GM19395 (cell line): ENCODE measurements around the gene OTUD1.
"Not testable (repeated sequence)": the region's sequence is repeated elsewhere in the genome, so short reads cannot be mapped to it uniquely, and the experiment has no call there.

ENCODE experiments used
- ATAC-seq: cut with Tn5 transposase; IDR thresholded peaks from one replicate; pipeline ENCODE4 v1.9.1; 2021; ENCODE audit warnings: mild to moderate bottlenecking, moderate library complexity; ENCODE audit not compliant: unreplicated experiment

The OTUD1 gene, protein sequence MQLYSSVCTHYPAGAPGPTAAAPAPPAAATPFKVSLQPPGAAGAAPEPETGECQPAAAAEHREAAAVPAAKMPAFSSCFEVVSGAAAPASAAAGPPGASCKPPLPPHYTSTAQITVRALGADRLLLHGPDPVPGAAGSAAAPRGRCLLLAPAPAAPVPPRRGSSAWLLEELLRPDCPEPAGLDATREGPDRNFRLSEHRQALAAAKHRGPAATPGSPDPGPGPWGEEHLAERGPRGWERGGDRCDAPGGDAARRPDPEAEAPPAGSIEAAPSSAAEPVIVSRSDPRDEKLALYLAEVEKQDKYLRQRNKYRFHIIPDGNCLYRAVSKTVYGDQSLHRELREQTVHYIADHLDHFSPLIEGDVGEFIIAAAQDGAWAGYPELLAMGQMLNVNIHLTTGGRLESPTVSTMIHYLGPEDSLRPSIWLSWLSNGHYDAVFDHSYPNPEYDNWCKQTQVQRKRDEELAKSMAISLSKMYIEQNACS

DNA sequence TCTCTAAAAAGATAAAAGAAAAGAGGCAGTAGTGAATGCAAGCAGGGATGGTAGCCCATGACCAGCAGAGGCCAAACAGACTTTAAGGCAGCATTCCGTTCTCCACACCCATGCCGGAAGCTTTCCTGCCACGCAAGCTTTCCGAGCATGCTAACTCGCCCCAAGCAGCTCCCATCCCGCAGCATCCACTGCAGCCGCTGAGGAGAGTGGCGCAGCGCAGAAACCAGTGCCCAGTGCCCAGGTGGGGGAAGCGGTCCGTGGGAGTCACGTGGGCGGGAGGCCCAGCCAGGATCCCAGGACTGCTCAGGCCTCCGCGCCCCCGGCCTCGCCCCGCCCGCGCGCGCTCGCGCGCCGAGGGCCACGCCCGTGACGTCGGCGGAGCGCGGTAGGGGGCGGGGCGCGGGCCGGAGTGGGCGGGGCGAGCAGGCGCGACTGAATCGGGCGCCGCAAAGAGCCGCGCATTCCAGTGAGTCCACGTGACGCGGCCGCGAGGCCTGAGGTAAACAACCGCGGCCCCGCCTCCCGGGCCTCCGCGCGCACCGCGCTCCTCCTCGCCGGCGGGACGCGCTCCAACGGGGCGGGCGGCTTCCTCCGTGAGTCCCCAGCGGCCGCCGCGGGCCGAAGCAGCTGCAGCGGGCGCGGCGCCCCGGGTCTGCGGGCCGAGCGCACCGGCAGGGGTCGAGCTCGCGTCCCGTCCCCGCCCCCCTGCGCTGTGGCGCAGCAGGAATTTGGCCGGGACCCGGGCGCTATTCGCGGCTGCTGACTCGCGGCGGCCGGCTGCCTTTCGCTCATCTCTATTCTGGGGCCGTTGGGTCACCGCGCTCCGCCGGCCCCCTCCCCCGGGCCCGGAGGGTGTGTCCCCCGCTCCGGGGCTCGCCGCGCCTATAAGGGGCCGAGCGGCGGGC lies at the start of gene OTUD1:
TSS of gene OTUD1 (plus strand) at position 529 of the 905 bp plus-strand sequence. CDS start 383 bp downstream, outside the sequence.
- peak; percentile 80 for ATAC-seq

- not testable (repeated sequence) for ATAC-seq
Observed at GRCh38 chr10:23390408-23390807, 48.5 kb upstream of the OTUD1 start.

- ATAC-seq = no peak
Observed at GRCh38 chr10:23390809-23391208, 48.1 kb upstream of the OTUD1 start.

- no peak for ATAC-seq
Observed at GRCh38 chr10:23391821-23392220, 47.1 kb upstream of the OTUD1 start.

GRCh38 chr10:23395017-23395416 lies 43.9 kb upstream of the OTUD1 start:
- no peak for ATAC-seq

DNA sequence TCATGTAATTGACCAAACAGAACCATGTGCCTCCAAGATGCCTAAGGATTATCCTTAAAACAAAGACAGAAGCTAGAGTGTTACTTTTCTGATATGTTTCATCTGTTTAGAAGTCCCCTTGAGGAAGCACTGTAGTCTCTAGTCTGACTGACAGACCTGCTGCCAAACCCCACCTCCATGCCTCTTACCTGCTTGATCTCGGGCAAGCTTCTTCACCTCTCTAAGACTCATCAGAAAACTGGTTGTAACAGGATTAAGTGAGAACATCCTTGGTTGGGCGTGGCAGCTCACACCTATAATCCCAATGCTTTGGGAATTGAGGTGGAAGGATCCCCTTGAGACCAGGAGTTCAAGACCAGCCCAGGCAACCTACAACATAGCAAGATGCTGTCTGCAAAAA lies 42.2 kb upstream of the OTUD1 start:
- ATAC-seq = no peak

GRCh38 chr10:23399701-23400144 lies 39.2 kb upstream of the OTUD1 start:
- no peak for ATAC-seq

GRCh38 chr10:23402856-23403255 lies 36.0 kb upstream of the OTUD1 start:
- no peak for ATAC-seq

GRCh38 chr10:23403278-23403677 lies 35.6 kb upstream of the OTUD1 start:
- ATAC-seq = no peak

DNA sequence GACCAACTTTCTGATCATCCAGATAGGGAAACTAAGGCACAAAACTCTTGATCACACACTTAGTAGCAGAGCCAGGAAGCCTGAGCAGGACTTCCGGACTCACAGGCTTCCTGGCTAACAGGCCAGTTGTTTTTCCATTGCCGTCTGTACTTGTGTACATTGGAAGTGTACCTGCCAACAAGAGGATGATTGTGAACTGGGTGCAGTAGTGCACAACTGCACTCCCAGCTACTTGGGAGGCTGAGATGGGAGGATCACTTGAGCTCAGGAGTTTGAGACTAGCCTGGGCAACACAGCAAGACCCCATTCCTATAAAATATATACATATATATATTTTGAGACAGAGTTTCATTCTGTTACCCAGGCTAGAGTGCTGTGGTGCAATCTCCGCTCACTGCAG lies 35.2 kb upstream of the OTUD1 start:
- no peak for ATAC-seq

- no peak for ATAC-seq
Observed at GRCh38 chr10:23404461-23404980, 34.4 kb upstream of the OTUD1 start.

DNA sequence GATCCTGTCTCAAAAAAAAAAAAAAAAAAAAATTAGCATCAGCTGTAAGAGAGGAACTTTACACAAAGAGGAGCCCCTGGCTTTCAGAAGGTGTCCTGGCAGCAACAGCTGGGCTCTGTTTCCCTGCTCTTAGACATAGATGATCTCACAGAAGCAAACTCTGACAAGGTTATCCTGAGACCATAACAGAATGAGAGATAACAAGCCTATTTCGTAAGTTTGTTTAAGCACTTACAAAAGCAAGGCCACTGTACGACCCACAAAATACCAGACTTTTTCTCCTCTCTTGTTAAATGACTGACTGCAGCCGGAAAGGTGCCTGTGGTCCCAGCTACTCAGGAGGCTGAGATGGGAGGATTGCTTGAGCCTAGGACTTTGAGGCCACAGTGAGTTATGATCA lies 33.3 kb upstream of the OTUD1 start:
- ATAC-seq = no peak

DNA sequence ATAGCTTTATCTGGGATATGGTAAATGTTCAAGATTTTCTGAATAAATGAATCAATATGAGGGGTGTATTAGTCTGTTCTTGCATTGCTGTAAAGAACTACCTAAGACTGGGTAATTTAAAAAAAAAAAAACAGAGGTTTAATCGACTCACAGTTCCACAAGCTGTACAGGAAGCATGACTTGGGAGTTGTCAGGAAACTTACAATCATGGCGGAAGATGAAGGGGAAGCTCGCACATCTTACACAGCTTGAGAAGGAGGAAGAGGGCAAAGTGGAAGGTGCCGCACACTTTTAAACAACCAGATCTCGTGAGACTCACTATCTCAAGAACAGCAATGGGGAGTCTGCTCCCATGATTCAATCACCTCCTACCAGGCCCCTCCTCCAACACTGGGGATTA lies 32.5 kb upstream of the OTUD1 start:
- ATAC-seq = no peak

- ATAC-seq = no peak
Observed at GRCh38 chr10:23408330-23408976, 30.4 kb upstream of the OTUD1 start.

DNA sequence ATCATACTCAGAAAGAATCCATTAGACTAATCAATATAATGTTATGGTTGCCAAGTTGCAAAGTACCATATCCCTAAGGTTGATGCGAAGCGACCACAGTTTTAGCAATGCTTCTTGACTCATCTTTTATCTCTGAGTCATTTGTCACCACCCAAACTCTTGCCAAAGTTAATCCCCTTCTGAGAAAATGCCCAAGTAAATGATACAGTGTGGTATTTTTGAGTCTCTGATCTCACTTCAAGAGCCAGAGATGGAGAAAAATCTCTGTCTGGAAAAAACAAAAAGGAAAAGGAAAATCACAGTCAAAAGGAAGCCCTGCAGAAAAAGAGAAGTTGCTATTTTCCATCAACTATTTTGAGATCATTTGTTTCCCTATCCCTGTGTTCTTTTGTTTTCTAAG lies 26.7 kb upstream of the OTUD1 start:
- ATAC-seq = no peak

GRCh38 chr10:23413629-23414089 lies 25.2 kb upstream of the OTUD1 start:
- peak; percentile 95 for ATAC-seq

- no peak for ATAC-seq
Observed at GRCh38 chr10:23414658-23415057, 24.2 kb upstream of the OTUD1 start.

- no peak for ATAC-seq
Observed at GRCh38 chr10:23417254-23417653, 21.6 kb upstream of the OTUD1 start.

- no peak for ATAC-seq
Observed at GRCh38 chr10:23418051-23418681, 20.7 kb upstream of the OTUD1 start.

DNA sequence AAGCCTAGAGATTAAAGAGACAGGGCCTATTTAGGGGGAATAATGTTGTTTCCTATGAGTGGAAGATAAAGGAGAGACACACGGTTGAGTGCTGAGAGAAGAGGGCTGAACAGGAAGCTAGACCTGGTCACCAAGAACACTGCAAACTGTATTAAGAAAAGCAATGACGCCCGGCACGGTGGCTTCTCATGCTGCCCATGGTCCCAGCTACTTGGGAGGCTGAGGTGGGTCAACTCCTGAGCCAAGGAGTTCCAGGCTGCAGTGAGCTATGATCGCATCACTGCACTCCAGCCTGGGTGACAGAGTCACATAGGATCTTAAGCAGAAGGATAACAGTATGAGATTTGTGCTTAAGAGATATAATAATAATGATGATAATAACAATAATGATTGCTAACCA lies 19.7 kb upstream of the OTUD1 start:
- ATAC-seq = no peak
